Stimulated activated CD4-positive, alpha-beta T cell treated with anti-CD3 and anti-CD28 coated beads, Interleukin-15, amount 100 ng/mL, for 48 hours (primary cell): Measurements from ENCODE around the gene ARHGAP44.

Source experiments
- DNase-seq, 2 donors: peaks; one replicate each; pipeline ENCODE4 v3.0.0-alpha.2; 2020; ENCODE audit warnings: low read depth in 2 of 2

ARHGAP44 gene

DNA sequence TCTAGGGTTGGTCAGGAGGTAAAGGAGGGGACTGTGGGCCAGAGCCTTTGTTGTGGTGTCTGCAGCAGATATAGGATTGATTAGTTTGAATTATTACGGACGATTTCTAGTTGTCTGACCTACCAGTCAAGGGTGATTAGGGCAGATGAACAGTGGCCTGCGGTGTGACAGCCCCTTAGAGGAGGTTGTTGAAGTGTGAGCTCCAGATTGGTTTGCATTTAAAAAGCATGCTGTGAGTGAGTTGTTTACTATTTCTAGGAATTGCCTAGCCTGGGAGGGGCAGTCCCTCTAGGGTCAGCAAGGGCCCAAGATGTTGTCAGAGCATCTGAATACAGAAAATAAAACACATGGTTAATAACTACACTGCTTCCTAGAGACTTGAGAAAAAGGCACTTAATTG lies 108.8 kb downstream of the ARHGAP44 start:
- DNase-seq = no peak

DNA sequence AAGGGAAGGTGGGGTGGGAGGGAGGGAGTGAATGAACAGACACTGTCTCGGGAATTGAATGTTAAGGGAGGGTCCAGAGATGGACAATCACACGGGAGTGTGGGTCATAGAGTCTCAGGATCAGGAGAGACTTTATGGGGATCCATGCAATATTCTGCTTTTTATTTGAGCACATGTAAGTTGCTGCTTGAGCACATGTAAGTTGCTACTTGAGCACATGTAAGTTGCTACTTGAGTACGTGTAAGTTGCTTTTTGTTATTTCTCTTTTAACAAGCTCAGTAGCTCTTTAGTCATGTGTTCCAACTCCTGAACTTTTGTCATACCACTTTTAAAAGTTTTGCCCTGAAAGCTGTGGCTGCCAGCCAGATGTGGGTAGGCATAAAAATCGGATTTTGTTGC lies 110.3 kb downstream of the ARHGAP44 start:
- DNase-seq = no peak

DNA sequence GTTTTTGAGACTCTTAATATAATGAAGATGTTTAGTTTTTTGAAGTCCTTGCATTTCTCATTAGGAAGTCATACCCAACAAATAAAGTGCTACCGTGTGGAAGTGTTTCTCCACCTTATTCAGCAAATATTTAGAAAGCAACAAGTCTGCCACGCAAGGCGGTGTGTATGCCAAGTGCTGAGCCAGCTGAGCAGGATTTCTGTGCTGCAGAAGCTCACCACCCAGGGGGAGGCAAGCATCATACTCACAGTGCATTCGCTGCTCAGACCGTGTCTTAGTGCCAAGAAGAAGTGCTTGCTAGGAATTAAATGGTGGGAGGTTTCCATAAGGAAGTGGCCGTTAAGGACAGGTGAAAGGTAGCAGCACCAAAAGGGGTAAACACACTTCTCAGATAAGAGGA lies 111.2 kb downstream of the ARHGAP44 start:
- no peak for DNase-seq

DNA sequence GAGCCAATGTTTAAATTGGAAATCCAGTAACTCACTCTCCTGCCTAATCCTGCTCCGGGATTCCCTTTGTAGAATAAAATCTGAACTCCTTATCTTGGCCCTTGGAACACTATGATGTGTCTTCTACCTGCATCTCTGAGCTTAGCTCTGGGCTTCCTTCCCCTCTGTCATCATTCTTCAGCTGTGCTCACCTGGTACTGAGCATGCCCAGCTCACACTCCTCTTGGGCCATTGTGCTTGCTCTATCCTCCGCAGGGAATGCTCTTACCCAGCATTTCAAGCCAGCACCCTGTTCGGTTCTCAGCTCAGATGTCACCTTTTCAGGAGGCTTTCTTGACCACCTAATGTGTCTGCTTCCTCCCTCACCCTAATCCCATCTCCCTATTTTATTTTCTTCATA lies 112.7 kb downstream of the ARHGAP44 start:
- DNase-seq = no peak

DNA sequence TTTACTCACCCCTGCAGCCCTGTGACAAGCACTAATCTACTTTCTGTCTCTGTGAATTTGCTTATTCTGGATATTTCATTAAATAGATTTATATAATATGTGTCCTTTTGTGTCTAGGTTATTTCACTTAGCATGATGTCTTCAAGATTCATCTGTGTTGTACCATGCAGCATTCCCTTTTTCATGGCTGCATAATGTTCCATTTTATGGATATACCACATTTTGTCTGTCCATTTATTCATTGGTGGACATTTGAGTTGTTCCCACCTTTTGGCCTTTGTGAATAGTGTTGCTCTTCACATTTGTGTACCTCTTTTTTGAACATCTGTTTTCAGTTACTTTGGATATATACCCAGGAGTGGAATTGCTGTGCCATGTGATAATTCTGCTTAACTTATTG lies 118.2 kb downstream of the ARHGAP44 start:
- no peak for DNase-seq

DNA sequence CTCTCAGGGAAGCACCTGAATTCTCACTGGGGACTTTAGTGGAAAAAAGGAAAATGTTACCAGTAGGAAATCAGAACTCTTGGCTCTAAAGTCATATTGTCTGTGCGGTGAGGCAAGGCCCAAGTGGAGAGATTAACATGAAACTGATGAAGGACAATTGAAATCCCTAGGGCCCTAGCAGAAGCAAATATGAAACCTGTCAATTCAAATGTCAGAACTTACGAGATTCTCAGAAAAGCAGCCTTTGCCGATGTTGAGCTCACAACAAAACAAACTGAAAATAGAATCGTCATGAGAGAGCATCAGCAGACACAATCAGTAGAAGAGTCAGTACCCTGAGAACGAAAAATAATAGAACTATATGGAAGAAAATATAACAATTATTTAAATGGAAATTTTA lies 119.7 kb downstream of the ARHGAP44 start:
- DNase-seq = no peak

DNA sequence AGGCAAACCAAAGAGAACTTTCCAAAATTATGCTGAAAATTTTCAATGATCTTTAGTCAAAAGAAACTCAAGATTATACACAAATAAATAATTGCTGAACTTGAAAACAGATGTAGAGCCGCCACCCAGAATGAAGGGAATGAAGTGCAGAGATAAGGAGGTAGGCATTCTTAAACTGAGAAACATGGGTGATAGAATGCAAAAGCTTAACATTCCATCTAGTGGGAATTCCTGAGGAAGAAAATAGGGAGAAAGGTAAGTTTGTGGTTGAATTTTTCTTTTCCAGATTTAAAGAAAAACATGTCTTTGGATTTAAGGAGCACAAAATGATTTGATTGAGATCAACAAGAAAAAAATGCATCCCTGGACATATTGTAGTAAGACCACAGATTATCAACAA lies 120.2 kb downstream of the ARHGAP44 start:
- no peak for DNase-seq

DNA sequence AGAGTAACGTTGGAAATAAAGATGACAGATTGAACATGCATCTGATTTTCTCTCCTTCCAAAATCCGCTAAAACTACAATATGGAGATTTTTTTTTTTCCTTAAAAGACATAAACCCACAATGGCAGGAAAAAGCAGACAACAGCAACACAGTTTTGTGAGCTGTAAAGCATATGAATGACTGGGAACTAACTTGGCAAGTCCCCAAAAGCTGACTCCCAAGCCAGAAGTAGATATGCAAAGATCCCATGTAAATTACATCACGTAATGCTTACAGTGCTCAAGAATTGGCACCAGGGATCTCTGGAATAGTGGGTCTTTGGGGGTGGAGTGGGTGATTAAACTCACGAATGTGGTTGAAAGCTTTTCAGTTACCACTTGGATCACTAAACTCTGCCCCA lies 121.9 kb downstream of the ARHGAP44 start:
- DNase-seq = no peak

DNA sequence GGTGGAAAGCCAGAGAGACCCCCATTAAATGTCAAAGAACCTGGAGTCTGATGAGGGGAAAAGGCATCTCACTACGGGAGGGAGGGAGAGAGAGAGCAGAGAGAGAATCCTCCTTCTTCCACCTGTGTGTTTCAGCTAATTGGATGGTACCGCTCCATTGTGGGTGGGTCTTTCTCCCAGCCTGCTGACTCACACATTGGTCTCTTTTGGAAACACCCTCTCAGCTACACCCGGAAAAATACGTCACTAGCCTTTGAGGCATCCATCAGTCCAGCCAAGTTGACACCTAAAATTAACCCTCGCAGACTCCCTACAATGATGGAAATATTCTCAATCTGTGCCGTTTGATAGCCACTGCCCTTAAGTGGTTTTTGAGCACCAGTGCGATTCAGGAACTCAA lies 128.1 kb downstream of the ARHGAP44 start:
- no peak for DNase-seq

DNA sequence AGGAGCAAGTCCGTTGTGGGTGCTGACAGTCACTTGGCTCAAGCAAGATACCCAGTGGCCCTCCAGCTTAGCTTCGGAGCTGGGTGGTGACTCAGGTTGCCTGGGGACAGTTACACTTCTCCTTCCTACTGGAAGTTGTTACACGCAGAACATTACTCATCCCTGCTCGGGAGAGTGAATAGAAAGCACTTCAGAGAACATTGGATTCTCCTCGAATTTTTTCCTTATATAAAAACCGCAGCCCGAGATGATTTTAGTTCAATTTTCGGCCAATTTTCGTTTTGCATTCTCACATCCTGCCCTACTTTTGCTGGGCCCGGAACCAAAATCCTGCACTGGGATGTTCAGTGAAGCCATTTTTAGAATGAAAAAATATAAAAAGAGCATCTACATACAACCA lies 128.8 kb downstream of the ARHGAP44 start:
- no peak for DNase-seq

DNA sequence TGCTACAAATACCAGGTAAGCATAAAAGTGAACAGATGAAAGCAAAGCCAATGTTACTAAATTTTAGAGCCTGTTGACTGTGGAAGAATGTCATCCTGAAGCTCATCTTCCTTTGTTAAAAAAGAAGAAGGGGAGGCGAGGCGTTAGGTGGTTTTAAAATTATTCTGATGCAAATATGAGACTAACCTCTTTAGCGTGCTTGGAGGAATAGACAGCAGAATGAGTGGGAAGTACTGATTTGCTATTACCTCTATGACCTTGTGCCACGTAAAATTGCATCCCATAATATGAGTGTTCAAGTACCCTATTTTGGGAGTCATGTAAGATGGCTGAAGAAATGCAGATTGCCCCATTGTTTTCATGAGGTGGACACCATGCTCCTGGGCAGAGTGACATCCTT lies 132.8 kb downstream of the ARHGAP44 start:
- no peak for DNase-seq

DNA sequence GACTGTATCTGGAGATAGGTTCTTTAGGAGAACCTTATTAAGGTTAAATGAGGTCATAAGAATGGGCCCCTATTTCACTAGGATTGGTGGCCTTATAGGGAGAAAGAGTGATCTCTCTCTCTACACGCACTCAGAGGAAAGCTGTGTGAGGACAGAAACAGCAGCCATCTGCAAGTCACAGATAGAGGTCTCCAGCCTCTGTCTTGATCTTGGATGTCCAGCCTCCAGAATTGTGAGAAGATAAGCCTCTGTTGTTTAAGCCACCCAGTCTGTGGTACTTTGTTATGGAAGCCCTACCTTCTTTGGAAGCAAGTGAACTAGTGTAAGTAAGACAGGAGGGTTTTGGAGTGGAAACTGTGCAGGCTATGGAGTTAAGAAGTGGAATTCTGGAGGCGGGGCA lies 135.3 kb downstream of the ARHGAP44 start:
- DNase-seq = no peak

DNA sequence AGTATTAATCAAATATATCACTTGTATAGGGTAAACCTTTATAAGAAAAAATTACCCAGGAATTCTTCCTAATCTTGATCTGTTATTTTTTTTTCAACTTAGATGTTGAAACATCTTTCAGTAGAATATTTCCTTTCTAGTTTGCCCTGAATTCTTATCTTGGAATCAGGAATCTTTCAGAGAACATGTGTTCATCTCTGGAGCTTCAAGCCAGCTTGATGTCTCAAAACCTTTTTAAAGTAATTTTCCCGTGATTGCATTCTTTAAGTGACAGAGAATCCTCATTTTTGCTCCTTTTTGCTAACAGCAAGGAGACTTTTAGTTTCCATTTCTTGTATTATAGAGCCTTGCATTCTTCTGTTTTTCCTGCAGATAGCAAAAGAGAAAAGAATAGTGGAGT lies 137.7 kb downstream of the ARHGAP44 start:
- DNase-seq = no peak

DNA sequence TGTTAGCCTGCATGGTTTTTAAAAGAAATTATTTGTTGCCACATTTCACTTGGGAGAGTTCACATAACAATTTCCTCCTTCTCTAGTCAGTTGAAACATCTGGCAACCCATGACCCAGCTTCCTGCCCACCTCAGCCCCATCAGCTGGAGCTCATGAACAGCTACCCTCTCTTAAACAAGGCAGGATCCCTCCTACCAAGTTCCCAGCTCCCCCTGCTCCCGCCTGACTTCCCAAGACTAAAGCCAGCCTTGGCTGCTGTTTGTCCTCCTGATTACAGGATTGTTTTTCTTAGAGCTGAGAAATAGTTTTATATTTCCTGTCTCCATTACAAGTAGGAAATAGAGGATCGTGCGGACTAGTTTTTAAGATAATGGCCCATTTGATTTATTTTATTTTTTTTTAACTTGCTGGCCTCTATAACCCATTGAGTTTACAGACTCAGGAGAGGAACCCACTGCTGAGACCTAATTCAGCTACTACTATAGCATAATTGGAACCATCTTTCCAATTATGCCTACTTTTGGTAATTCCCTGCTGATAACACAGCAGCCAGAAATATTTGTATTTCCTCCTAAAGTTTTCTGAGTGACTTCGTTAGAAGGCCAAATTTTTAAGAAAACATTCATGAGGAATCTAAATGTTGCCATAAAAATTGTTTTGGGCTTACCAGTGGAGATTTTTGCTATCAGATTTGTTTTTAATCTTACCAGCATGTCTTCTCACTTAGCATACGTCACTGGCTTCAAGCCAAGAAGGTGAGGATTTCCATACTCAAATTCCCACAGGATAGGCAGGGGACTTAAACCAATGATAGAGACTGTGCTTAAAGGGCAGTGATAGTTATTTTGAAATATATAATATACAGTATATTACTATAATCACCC lies 138.5 kb downstream of the ARHGAP44 start:
- DNase-seq = no peak

DNA sequence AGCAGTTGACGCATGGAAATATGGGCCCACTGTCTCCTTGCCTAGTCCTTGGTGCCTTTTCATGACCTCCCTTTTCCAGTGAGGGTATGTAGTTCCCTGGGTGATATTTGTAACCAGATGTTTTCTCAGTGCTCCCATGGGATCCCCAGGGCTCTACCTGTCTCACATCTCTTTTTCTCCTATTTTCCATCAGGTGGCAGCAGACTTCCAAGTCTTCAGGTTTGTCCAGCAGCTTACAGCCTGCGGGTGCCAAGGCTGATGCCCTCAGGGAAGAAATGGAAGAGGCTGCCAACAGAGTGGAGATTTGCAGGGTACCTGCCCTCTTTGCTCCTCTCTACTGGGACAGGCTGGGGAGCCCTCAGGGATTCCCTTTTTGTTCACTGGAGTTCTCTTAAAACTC lies 139.4 kb downstream of the ARHGAP44 start:
- no peak for DNase-seq

DNA sequence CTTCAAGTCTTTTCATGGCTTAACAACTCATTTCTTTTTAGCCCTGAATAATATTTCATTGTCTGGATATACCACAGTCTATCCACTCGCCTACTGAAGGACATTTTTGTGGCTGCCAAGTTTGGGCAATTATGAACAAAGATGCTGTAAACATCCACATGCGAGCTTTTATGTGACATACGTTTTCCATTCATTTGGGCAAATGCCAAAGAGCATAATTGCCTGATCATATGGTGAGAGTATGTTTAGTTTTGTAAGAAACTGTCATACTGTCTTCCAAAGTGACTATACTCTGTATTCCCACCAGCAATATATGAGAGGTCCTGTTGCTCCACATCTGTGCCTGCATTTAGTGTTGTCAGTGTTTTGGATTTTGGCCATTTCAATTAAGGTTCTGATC lies 147.2 kb downstream of the ARHGAP44 start:
- DNase-seq = no peak

DNA sequence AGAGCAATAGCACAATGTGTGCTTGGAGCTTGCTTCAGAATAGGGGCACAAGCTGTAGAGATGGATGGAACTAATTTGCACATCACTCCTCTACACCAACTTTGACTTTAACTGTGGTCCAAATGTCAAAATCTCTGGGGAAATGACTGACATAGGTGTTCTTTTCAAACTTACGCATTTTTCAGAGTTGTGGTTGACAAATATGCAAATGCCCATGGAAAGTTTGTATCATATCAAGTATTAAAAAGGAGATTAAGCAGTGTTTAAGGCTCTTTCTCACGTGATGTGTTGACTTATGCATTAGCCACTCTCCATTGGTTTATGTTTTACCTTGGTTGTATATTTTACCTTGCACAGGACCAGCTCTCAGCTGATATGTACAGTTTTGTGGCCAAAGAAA lies 151.4 kb downstream of the ARHGAP44 start:
- no peak for DNase-seq

DNA sequence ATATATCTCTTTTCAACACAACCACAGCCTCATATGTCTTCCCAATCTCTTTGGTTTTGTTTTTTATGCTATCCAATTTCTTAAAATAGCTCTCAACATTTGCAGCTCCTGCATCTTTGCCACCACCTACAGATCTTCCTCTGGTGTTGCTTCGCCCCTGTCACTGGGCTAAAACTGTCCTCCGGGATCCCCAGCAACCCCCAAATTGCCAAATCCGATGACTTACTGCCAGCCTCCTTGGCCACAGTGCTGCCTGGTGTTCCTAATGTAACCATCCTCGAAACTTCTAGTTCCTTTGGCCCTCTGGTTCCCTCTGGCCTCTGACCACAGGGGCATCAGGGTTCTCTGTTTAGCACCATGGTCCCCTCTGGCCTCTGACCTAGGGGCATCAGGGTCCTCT lies 157.7 kb downstream of the ARHGAP44 start:
- no peak for DNase-seq

DNA sequence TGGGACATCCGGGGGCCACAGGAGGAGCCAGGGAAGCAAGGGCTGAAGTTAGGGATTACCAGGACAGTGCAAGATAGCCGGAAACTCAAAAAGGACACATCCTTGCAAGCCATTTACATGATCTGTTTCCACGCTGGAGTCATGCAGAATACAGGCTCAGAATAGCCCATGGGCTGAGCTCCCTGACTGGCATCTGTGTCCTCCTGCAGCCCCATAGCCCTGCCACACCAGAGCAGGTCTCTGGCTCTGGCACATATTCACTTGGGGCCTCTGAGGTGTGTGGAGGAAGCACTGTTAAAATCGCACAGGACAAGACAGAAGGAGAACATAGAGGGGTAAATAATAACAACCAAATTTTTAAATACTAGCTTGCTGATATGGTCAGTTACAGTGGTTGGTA lies 162.7 kb downstream of the ARHGAP44 start:
- DNase-seq = no peak

DNA sequence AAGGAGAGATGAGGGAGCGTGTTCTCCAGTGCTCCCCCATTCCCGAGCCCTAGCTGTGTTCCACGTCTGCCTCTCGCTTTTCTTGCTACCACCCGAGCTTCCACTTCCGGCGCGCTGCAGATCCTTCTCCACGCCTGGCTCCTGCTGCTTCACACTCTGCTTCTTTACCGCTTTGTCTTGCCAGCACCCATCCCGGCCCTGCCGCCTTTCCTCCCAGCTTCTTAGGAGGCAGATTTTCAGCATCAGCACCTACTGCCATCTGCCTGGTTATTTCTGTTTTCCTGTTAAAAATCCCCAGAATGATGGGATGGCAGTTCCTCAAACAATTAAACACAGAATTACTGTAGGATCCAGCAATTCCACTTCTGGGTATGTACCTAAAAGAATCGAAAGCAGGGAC lies 163.9 kb downstream of the ARHGAP44 start:
- DNase-seq = no peak

DNA sequence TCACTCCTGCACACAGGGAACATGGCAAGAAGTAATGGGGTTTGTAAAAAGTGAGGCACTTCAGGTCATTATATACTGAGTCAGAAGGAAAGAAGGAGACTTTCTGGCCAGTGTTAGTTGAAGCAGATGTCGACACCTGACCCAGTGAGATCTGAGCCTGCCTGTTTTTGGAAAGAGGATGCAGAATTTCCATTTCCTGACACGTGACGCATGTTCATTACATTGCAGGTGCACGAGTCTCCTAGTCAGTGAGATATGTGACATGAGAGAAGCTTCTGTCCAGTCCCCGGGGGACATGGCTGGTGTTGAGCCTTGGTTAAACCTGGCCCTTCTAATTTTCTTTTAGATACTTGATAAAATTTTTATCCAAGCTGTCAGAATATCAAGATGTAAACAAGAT lies 166.2 kb downstream of the ARHGAP44 start:
- DNase-seq = no peak

DNA sequence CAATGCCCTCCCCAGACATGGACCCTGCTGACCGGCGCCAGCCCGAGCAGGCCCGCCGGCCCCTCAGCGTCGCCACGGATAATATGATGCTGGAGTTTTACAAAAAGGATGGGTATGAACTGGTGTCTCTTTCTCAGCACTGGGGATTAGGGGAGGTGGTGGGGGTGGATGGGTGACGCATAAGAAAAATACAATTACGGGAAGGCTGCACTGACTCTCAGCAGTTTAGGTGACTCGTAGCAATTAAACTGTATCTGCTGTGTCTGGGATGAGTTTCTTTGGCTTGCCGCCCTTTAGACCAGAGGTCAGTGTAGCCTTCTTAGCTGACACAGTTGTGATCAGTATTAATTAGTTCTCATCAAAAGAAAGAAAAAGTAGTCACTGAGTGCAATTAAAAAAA lies 169.5 kb downstream of the ARHGAP44 start:
- DNase-seq = no peak

DNA sequence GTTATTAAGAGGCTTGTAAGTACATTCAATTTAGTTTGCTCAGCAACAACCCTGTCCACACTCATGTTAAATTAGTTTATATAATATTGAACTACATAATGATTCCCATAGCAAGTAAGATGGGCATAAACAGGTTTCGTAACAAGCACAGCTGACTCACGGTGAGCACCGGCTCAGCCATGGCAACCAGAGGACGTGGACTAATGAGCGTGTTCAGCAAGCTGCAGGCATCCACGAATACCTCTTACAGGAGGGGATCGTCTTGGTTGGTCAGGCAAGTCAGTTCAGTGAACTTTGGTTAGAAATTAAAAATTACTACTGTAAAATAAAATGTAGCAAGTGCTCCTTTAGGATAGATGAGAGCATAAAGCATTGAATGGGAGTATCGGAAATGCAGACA lies 170.1 kb downstream of the ARHGAP44 start:
- no peak for DNase-seq

DNA sequence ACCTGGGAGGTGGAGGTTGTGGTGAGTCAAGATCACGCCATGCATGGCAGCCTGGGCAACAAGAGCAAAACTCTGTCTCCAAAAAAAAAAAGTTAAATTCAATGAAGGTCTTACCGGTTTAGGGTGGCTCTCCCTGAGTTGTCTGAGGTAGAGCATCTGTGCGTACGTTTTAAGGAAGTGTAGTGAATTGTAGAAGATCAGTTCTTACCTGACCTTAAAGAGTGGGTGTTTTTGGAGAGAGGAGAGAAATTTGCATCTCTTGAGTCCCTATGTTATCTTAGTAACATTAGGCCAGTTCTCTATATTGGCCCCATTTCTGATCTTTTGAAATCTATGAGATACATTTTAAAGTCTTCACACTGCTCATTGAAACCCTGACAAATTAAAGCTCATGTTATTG lies 172.4 kb downstream of the ARHGAP44 start:
- no peak for DNase-seq
